Smooth muscle cell (in vitro differentiated cells): ENCODE data around the gene CABP5. TPM values are rescaled to one million over a fixed set of nuclear protein-coding genes. Genes with fewer than 3 reads are reported as not detected.

ENCODE experiments used
- DNase-seq: peaks from one replicate; lab custom pipeline; 2025; ENCODE audit not compliant: unreplicated experiment; lab: John Stamatoyannopoulos, UW
- H2AFZ ChIP-seq: fragments of 200-600 bp; sonication (generic); 2 replicates; pipeline ENCODE4 v1.6.0; 2016; ENCODE audit warnings: antibody characterized with exemption, low read depth, mild to moderate bottlenecking
- H3F3A ChIP-seq: fragments of 200-600 bp; sonication (generic); 2 replicates; pipeline ENCODE4 v1.6.0; 2017; ENCODE audit warnings: antibody characterized with exemption, low read depth
- H3K27ac ChIP-seq: fragments of 200-600 bp; sonication (generic); 2 replicates; pipeline ENCODE4 v1.5.1; 2016; ENCODE audit warnings: low read depth, mild to moderate bottlenecking
- H3K27me3 ChIP-seq: fragments of 200-600 bp; sonication (generic); 2 replicates; pipeline ENCODE4 v1.6.1; 2016; ENCODE audit warnings: low read depth, mild to moderate bottlenecking
- H3K36me3 ChIP-seq: fragments of 200-600 bp; sonication (generic); 2 replicates; pipeline ENCODE4 v1.5.1; 2016; ENCODE audit warnings: low read depth
- H3K4me1 ChIP-seq: fragments of 200-600 bp; sonication (generic); 2 replicates; pipeline ENCODE4 v1.5.1; 2016; ENCODE audit warnings: low read depth
- H3K4me2 ChIP-seq: fragments of 200-600 bp; sonication (generic); 2 replicates; pipeline ENCODE4 v1.6.0; 2016; ENCODE audit warnings: mild to moderate bottlenecking
- H3K4me3 ChIP-seq: fragments of 200-600 bp; sonication (generic); 2 replicates; pipeline ENCODE4 v1.5.1; 2016; ENCODE audit warnings: mild to moderate bottlenecking
- H3K79me2 ChIP-seq: fragments of 200-600 bp; sonication (generic); 2 replicates; pipeline ENCODE4 v1.6.0; 2016; ENCODE audit warnings: low read depth, mild to moderate bottlenecking
- H3K9ac ChIP-seq: fragments of 200-600 bp; sonication (generic); 2 replicates; pipeline ENCODE4 v1.6.0; 2016; ENCODE audit warnings: low read depth
- H3K9me3 ChIP-seq: fragments of 200-600 bp; sonication (generic); replicated peaks from 2 replicates; pipeline ENCODE4 v1.5.1; 2016; ENCODE audit warnings: low read depth
- H4K20me1 ChIP-seq: fragments of 200-600 bp; sonication (generic); 2 replicates; pipeline ENCODE4 v1.6.0; 2016; ENCODE audit warnings: low read depth
- WGBS: methylation state at CpG from one replicate; pipeline ENCODE4 v1.1.7; 2016; ENCODE audit warnings: low lambda C conversion rate; 5-methylcytosine and 5-hydroxymethylcytosine counted together
- polyA plus RNA-seq: library from polyadenylated mRNA; unstranded; fragments of >200 nt; fragmentation: Nextera tagmentation; extraction: Ambion mirVana; gene quantifications from 2 replicates; pipeline ENCODE4 v1.2.1, GENCODE V29; 2016
- total RNA-seq: library from RNA; depleted of rRNA; stranded (reverse); fragments of >200 nt; gene quantifications from 2 replicates; pipeline ENCODE4 v1.2.3, GENCODE V29; 2014
- TF ChIP-seq, protein P1 (sequence below): fragments of 200-600 bp; sonication (generic); IDR thresholded peaks from 2 replicates; pipeline ENCODE4 v1.5.1; 2017; ENCODE audit warnings: borderline replicate concordance, mild to moderate bottlenecking, antibody characterized with exemption; ENCODE audit not compliant: insufficient read depth, poor library complexity, severe bottlenecking

CABP5 gene
- total and polyA plus RNA-seq, 2 experiments from 2014 or later = not detected

DNA sequence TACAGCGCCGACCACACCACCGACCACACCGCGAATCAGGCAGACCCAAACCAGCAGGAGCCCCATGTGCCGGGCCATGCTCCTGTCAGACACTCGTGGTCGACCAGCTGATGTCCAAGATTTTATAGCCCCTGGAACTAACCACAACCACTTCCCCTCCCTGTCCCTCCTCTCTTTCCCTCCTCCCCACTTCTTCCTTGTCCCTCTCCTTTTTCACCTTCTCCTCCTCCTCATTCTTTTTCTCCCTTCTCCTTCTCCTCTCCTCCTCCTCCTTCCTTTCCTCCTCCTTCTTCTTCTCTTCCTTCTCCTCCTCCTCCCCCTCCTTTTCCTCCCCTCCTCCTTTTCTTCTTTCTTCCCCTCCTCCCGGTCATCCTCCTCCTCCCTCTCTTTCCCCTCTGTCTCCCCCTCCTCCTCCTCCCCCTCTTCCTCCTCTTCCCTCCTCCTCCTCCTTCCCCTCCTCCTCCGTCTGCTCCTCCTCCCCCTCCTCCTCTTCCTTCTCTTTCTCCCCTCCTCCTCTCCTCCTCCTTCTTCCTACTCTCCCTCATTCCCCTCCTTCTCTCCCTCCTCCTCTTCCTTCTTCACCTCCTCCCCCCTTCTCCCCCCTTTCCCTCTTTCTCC is 52.6 kb downstream of the CABP5 start:
- Histone ChIP-seq H3F3A (no peaks in the 10 kb centered on the region), H2AFZ (no peak overlapping the region), H4K20me1 (no peaks in the 10 kb centered on the region), H3K27me3 (no peaks in the 10 kb centered on the region), H3K4me3 (no peak overlapping the region), H3K4me2 (no peak overlapping the region), H3K9me3 (no peaks in the 10 kb centered on the region), H3K9ac (no peak overlapping the region), H3K36me3 (no peaks in the 10 kb centered on the region), H3K4me1 (no peaks in the 10 kb centered on the region), H3K27ac (no peak overlapping the region), H3K79me2 (no peaks in the 10 kb centered on the region)
- WGBS = 55% methylated on average over 10 of the region's 10 CpGs
- TF ChIP-seq, protein P1, sequence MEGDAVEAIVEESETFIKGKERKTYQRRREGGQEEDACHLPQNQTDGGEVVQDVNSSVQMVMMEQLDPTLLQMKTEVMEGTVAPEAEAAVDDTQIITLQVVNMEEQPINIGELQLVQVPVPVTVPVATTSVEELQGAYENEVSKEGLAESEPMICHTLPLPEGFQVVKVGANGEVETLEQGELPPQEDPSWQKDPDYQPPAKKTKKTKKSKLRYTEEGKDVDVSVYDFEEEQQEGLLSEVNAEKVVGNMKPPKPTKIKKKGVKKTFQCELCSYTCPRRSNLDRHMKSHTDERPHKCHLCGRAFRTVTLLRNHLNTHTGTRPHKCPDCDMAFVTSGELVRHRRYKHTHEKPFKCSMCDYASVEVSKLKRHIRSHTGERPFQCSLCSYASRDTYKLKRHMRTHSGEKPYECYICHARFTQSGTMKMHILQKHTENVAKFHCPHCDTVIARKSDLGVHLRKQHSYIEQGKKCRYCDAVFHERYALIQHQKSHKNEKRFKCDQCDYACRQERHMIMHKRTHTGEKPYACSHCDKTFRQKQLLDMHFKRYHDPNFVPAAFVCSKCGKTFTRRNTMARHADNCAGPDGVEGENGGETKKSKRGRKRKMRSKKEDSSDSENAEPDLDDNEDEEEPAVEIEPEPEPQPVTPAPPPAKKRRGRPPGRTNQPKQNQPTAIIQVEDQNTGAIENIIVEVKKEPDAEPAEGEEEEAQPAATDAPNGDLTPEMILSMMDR = no peak
- no peak for DNase-seq

Other genes with a start within 250 kb of the CABP5 start
- gene TPRX1, start 239.5 kb downstream of the CABP5 start, total RNA-seq = not detected in 2 replicates
- not detected in 2 replicates for gene TPRX1, start 239.5 kb downstream of the CABP5 start, polyA plus RNA-seq
- not detected in 2 replicates for gene CRX, start 222.1 kb downstream of the CABP5 start, total RNA-seq
- not detected in 2 replicates for gene CRX, start 222.1 kb downstream of the CABP5 start, polyA plus RNA-seq
- not detected in 2 replicates for gene TPRX2, start 184.8 kb downstream of the CABP5 start, total RNA-seq
- not detected in 2 replicates for gene TPRX2, start 184.8 kb downstream of the CABP5 start, polyA plus RNA-seq
- not detected in 2 replicates for gene SULT2A1, start 157.8 kb downstream of the CABP5 start, total RNA-seq
- 0.10 TPM in 1 of 2 replicates, not detected in the other for gene SULT2A1, start 157.8 kb downstream of the CABP5 start, polyA plus RNA-seq
- not detected in 2 replicates for gene BSPH1, start 51.9 kb downstream of the CABP5 start, total RNA-seq
- gene BSPH1, start 51.9 kb downstream of the CABP5 start, polyA plus RNA-seq = not detected in 2 replicates
- 0.99 and 1.3 TPM in 2 replicates for gene ELSPBP1, start 49.4 kb downstream of the CABP5 start, total RNA-seq
- 0.96 and 2.7 TPM in 2 replicates for gene ELSPBP1, start 49.4 kb downstream of the CABP5 start, polyA plus RNA-seq
- 0.40 and 0.63 TPM in 2 replicates for gene PLA2G4C, start 66.7 kb upstream of the CABP5 start, total RNA-seq
- gene PLA2G4C, start 66.7 kb upstream of the CABP5 start, polyA plus RNA-seq = 1.7 and 3.3 TPM in 2 replicates
- 9.8 and 16.5 TPM in 2 replicates for gene LIG1, start 126.3 kb upstream of the CABP5 start, total RNA-seq
- gene LIG1, start 126.3 kb upstream of the CABP5 start, polyA plus RNA-seq = 26.1 and 38.5 TPM in 2 replicates
- gene ZSWIM9, start 126.6 kb upstream of the CABP5 start, total RNA-seq = 0.18 and 1.3 TPM in 2 replicates
- gene ZSWIM9, start 126.6 kb upstream of the CABP5 start, polyA plus RNA-seq = 1.3 and 1.6 TPM in 2 replicates
- 17.7 and 30.0 TPM in 2 replicates for gene CARD8, start 211.8 kb upstream of the CABP5 start, total RNA-seq
- 9.0 and 9.3 TPM in 2 replicates for gene CARD8, start 211.8 kb upstream of the CABP5 start, polyA plus RNA-seq
- gene ZNF114, start 226.0 kb upstream of the CABP5 start, total RNA-seq = 0.22 and 1.5 TPM in 2 replicates
- gene ZNF114, start 226.0 kb upstream of the CABP5 start, polyA plus RNA-seq = 0.67 and 3.2 TPM in 2 replicates